HG02970 (cell line): ENCODE measurements around the gene MIB2.
"Not testable (repeated sequence)": the region's sequence is repeated elsewhere in the genome, so short reads cannot be mapped to it uniquely, and the experiment has no call there.

Source experiments
- ATAC-seq: cut with Tn5 transposase; IDR thresholded peaks from one replicate; pipeline ENCODE4 v1.9.1; 2021; ENCODE audit warnings: mild to moderate bottlenecking, moderate library complexity, moderate number of reproducible peaks; ENCODE audit not compliant: unreplicated experiment, low FRiP score

The MIB2 gene

GRCh38 chr1:1615256-1616044, at the start of gene MIB2:
TSS of gene MIB2 (plus strand) at chr1:1615500. CDS start at chr1:1623453, 7,953 bp downstream.
- ATAC-seq, result peak; percentile 86

- no peak for ATAC-seq
These were observed 48.0 kb upstream of the MIB2 start for GRCh38 chr1:1567152-1567875.

GRCh38 chr1:1567891-1568291, 47.4 kb upstream of the MIB2 start:
- ATAC-seq, result no peak

DNA sequence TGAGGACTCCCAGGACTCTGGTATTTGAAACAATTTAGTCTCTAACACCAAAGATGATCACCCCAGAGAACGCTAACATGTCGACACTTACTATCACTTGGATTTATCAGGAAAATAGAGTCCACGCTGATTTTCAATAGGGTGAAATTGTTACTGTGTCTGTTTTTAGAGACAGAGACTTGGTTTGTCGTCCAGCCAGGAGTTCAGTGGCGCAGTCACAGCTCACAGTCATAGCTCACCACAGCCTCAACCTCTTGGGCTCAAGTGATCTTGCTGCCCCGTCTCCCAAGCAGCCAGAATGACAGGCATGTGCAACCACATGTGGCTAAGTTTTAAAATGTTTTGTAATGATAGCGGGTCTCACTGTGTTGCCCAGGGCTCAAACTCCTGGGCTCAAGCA, 46.0 kb upstream of the MIB2 start:
- ATAC-seq, result no peak

DNA sequence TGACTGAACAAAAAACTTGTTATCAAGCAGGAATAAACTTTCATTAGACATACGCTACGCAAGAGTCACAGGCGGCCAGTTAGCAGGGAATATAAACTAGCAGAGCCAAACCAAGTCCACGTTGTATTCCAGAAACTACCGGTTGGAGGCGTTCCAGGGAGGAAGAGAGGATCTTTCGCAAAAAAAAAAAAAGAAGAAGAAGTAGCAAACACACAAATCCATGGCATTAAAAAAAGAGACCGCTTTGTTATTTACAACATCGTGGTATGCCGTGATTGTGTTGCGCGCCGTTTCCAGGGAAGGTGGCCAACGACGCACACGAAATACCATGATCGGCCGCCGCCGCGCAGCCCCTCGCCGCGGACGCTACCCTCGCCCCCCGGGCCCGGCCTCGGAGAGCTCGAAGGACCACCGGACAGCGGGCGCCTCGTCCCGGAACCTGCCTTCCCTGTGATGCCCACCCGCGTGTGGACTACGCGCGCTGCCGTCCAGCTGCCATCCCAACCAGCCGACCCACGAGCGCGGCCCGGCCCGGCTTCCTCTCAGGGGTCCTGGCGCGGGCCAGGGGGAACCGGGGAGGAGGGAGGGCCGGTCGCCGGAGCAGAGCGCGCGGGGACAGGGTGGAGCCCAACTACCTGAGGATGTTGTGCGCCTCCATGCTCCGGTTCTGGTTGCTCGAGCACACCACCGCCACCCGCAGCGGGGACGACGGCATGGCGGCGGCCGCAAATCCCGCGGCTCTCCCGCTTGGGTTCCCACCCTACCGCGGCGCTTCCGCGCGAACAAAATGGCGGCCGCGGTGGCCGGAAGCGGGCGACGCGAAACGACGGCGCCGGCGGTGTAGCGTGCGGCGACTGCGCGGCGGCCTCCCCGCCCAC, 41.2 kb upstream of the MIB2 start:
- ATAC-seq, result peak; percentile 68

GRCh38 chr1:1574721-1575537, 40.4 kb upstream of the MIB2 start, which contains the start of gene SSU72:
TSS of gene SSU72 (minus strand) at chr1:1574863. CDS start at chr1:1574557, 306 bp downstream.
- peak; percentile 82 for ATAC-seq

DNA sequence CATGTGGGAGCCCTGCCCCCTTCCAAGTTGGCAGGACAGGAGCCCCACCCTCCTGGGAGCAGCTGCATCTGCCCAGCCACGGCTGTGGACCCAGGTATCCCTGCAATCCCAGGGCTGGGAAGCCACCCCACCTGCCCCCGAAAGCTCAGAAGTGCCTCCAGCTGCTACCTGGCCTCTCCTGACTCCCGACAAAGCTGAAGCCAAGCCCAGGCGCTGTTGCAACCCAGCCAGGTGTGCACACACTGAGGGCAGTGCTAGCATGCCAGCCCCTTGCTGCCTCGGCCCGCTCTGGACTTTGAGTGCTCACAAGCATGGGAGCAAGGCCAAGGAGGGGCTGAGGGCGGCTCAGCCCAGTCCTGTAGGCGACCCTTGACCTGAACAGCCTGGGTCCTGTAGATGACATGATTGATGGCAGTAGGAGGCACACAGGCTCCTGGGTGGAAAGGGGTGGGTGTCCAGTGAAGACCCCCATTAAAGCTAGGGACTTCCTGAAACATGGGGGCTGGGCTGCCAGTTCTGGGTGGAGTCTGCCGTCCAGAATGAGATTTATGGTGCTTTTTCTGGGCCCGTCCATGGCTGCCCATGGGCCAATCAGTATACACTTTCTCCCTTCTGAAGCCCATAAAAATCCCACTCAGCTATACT, 37.8 kb upstream of the MIB2 start:
- no peak for ATAC-seq

- no peak for ATAC-seq
These were observed 36.8 kb upstream of the MIB2 start for GRCh38 chr1:1578371-1578940.

DNA sequence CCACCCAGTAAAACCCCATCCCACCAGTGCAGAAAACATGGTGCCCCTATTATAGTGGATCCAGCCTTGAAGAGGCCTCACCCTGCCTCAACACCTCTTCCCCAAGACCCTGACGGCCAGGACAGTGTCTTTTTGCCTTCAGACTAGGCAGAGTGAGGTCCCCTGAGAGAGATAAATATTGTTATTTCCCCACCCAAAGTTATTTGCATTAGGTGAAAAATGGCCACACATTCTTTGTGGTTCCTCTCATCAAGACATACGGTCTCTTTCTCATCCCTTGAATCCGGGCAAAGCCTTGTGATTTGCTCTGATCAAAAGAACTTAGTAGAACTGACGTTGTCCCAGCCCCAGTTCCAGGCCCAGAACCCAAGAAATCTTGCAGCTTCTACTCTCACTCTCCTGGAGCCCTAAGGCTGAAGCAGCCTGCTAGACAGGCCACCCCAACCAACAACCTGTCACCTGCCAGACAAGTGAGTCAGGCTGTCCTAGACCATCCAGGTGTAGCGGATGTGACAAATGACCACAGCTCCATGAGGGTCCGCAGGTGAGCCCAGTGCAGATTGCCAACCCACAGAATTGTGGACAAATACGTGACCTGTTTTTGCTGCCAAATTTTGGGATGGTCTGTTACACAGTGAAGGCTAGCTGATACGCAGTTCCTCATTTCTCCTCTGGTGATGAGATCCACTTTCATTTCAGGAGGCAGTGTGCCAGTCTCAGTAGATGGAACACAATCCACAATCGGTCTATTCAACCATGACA, 32.5 kb upstream of the MIB2 start:
- no peak for ATAC-seq

DNA sequence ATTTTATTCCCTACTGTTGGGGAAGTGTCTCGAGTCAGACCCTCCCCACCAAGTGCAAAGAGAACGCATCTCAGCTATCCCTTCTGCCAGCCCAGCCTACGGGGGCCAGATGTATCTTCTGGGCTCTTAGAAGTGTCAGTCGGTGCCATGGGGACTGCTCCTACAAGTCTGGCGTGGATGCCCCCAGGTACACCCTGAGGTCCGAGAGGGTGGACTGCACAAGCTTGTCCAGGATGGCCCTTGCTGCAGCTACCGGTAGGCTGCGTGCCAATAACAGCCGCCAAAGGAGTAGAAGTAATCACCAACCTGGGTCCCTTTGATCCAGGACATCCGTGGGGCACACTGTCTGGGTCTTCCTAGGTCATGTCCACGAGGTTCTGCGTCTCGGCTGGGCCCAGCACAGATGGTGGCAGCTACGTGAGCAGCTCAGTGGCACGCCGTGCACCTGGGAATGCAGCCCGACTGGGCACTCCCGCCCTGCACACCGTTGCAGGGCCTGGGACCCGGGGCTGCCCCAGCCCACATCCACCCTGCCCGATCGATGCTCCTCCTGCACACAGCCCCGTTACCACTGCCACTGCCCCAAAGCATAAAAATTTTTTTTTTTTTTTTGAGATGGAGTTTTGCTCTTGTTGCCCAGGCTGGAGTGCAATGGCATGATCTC, 31.8 kb upstream of the MIB2 start:
- ATAC-seq, result no peak

- no peak for ATAC-seq
These were observed 23.8 kb upstream of the MIB2 start for GRCh38 chr1:1591452-1591851.

GRCh38 chr1:1593834-1594601, 21.3 kb upstream of the MIB2 start:
- ATAC-seq, result no peak

DNA sequence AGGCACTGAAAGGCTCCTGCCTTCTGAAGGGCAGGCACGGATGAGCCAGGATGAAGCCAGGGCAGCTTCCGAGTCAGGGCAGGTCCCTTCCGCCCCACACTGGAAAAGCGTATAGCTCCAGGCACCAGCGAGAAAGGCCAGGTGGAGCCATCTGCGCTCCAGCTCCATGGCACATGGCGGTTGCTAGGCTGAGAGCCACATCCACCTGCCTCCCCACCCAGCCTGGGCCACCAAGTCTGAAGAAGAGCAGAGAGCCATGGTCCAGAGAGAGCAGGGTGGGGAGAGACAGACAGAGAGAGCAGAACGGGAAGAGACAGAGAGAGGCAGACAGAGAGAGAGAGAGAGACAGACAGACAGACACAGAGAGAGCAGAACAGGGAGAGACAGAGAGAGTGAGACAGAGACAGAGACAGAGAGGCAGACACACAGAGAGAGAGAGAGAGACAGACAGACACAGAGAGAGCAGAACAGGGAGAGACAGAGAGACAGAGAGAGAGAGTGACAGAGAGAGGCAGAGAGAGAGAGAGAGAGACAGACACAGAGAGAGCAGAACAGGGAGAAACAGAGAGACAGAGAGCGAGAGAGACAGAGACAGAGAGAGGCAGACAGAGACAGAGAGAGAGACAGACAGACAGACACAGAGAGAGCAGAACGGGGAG, 20.6 kb upstream of the MIB2 start:
- no peak for ATAC-seq

GRCh38 chr1:1595341-1595740, 20.0 kb upstream of the MIB2 start:
- ATAC-seq, result not testable (repeated sequence)

- no peak for ATAC-seq
These were observed 18.6 kb upstream of the MIB2 start for GRCh38 chr1:1596493-1597274.
